Activated naive CD4-positive, alpha-beta T cell treated with Interleukin-2 at 50 U/mL for 16 hours (primary cell): Measurements from ENCODE around the gene KRTAP5-3.

Experiments
- DNase-seq: peaks from one replicate; pipeline ENCODE4 v3.0.0-alpha.2; 2020

KRTAP5-3 gene

DNA sequence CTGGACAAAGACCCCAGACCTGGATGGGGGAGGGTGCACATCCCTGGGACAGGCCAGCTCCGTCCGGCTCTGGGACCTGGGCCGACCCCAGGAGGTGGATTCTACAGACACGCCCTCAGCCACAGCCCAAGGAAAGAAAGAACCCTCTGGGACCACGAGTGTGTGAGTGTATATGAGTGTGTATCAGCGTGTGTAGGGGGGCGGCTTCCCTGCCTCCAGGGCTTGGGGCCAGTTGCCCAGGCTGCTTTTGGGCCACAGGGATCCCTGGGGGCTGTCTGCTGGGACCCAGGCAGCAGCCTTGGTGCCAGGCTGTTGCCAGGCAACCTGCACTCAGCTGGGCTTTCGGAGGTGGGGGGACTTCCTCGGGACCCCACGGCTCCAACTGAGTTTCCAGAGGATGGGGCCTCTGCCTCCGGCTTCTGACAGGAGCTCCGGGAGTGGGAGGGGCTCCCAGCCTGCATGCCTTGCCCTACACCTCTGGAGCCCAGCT lies 45.1 kb downstream of the KRTAP5-3 start:
- DNase-seq = no peak

- no peak for DNase-seq
Observed at GRCh38 chr11:1562469-1563148, 45.7 kb downstream of the KRTAP5-3 start.

DNA sequence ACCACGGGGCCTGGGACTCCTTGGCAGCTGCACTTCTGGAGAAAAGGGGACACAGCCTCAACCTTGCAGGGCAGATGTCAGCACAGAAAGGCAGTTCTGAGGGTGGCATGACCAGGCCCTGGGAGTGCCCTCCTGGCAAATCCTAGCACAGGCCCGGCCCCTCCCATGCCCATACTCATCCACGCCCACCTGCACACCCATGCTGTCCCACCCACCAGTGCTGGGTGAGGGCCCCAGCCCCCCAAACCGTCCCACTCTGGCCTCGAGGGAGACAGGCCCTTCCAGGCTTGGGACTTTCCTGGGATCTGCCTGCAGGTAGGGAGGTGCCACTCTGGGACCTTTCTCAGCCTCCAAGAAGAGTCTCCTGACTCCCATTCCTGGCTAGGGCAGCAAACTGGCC lies 46.3 kb downstream of the KRTAP5-3 start:
- DNase-seq = no peak

DNA sequence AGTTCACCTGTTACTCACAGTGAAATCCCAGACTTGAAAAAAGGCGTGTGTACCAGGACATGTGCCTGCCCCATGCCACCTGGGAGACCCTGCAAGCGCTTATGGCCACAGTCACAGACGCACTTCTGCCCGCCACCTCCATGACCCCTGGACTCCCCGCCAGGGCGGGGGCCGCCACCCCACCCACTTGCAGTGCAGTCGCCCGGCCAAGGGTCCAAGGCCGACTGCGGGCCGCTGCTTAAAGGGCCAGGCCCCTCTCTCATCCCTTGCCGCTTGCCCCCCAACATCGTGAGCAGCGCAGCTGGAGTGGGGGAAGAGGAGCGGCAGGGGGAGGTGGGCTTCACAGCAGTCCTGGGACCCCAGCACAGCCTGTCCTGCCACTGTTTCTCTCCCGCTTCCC lies 47.0 kb downstream of the KRTAP5-3 start:
- no peak for DNase-seq

DNA sequence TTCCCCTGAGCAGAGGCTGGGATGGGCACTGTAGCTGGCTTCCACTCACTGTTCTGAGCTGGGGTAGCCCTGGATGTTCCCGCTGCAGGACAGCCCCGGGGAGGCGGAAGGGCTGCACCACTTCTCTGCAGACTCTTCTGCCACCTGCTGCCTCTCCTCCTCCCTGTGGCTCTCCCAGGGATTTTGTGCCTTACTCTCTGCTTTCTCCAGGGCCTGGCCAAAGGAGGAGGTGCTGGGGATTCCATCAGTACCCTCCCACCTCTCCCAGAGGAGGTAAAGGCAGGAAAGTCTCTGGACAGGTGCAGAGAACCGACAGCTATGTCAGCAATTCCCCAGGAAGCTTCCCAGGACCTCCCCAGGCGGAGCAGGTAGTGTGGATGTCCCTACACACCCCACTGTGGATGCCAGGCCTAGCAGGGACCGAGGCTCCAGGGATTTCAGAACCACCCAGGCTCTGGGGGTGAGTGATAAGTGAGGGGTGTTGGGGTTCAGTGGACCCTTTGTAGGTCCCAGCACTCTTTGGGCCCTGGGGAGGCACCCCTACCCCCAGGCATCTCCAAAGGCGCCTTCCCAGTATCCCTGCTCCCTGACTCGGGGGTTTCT lies 47.5 kb downstream of the KRTAP5-3 start:
- no peak for DNase-seq

GRCh38 chr11:1560002-1560648 lies 48.1 kb downstream of the KRTAP5-3 start:
- no peak for DNase-seq

DNA sequence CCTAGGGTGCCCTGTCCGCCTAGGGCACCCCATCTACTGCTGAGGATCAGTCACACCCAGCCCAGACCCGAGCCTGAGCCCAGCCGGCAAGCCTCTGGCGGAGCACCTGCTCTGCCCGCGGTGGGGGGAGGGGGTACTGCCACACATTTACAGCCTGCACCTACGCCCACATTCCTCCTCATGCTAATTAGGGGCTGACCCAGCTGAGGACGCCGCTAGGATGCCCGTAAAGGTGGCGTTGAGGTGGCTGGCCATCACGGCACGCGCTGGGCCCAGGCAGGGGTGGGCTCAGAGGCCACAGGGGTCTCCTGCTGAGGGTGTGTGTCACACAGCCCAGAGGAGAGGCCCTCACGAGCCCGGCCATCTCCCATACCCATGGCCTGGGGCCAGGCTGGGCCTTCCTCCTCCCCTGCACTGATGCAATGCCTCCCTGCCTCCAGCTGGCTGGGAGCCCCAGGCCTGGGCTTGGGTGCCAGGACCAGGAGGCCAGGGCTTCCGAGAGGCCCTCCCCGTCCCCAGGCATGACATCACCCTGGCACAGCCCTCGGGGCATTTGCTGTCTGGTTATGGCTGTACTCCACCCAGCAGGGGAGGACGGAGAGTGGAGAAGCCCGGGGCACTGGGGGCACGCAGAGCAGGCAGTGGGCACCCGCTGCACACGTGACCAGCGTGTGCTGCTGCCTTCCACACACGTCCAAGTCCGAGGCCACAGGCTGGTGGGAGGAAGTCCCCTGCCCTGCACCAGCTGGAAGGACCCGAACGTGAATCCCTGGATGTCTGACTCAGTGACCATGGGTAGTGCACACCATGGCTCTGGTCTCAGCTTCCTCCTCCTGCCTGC lies 48.9 kb downstream of the KRTAP5-3 start:
- no peak for DNase-seq

DNA sequence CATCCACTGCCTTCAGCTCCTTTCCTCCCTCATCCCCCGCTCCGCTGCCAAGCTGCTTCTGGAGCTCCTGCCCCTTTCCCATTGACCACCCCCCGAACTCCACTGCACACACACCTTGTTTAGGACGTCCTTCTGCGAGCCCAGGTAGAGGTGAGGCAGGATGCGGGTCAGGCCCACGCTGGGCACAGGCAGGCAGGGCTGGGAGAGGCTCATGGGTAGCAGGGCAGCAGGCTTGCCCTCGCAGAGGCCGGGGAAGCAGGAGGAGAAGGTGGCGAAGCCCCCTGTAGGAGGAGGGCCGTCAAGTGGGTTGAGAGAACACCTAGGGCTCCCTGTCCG lies 49.5 kb downstream of the KRTAP5-3 start:
- no peak for DNase-seq

GRCh38 chr11:1557904-1558774 lies 50.1 kb downstream of the KRTAP5-3 start:
- no peak for DNase-seq
